Measurements from ENCODE around the gene SORCS2. TPM values are rescaled to one million over a fixed set of nuclear protein-coding genes. Genes with fewer than 3 reads are reported as not detected.

Gene SORCS2
- total RNA-seq, 6 donors from 2014 or later = 2.2 to 28.3 (median 7.2) TPM

DNA sequence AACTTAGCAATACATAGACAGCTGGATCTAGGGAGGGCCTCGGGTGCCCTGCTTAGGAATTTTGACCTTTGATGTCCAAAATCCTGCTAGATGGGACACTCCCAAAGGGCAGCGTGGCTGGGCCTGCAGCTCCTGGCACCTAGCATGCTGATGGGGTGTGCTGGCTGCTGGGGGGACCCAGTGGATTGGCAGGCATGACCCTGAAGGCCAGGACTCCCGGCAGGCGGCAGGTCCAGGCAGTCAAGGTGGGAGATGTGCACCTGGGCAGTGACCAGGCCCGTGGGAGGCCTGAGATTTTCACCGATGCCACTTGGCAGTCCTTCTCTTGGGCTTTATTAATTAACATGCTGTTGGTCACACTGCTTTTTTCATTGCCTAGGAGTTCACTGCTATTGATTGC lies 158.1 kb downstream of the SORCS2 start:
- no peaks in the 10 kb centered on the region for H3K36me3 ChIP-seq
- H3K27ac ChIP-seq = no peak overlapping the region
- no peak for DNase-seq
- no peak overlapping the region for H3K4me3 ChIP-seq
- H3K9me3 ChIP-seq = peaks cover 0 to 11% (median 0%) of the 10 kb centered on the region in 4 donors
- WGBS, 2 donors = 86 to 87% methylated on average over 3 to 6 of the region's 6 CpGs
- no peaks in the 10 kb centered on the region for H3K27me3 ChIP-seq
- peaks cover 0 to 7% (median 3%) of the 10 kb centered on the region in 4 donors for H3K4me1 ChIP-seq
- ATAC-seq (ENCODE audit: low FRiP score in 2 of 2) = no peak
- TF ChIP-seq, protein P1, sequence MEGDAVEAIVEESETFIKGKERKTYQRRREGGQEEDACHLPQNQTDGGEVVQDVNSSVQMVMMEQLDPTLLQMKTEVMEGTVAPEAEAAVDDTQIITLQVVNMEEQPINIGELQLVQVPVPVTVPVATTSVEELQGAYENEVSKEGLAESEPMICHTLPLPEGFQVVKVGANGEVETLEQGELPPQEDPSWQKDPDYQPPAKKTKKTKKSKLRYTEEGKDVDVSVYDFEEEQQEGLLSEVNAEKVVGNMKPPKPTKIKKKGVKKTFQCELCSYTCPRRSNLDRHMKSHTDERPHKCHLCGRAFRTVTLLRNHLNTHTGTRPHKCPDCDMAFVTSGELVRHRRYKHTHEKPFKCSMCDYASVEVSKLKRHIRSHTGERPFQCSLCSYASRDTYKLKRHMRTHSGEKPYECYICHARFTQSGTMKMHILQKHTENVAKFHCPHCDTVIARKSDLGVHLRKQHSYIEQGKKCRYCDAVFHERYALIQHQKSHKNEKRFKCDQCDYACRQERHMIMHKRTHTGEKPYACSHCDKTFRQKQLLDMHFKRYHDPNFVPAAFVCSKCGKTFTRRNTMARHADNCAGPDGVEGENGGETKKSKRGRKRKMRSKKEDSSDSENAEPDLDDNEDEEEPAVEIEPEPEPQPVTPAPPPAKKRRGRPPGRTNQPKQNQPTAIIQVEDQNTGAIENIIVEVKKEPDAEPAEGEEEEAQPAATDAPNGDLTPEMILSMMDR (IDR thresholded peaks at IDR 0.05) = no peak
- TF ChIP-seq EP300 (IDR thresholded peaks at IDR 0.05) = no peak

DNA sequence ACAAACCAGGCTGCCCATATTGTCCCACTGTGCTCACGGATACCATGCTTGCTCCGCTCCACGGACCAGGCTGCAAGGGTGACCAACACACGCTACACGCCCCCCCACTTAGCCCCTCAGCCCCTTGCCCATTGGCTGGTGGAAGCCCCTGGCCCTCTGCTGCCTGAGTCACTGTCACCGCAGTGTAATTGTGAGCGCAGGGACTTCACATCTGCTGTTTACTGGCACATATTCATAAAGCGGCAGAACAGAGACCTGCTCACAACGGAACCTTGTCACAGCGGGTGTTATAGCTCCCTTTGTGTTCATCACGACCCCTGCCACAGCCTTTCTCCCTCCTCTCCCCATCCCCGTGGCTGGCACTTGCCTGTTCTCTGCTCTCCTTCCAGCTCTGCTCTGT lies 158.7 kb downstream of the SORCS2 start:
- 82 to 84% methylated on average over 12 of the region's 12 CpGs for WGBS, 2 donors
- DNase-seq (no peak), ATAC-seq (ENCODE audit: low FRiP score in 2 of 2) (no peak)
- Histone ChIP-seq H3K36me3 (no peaks in the 10 kb centered on the region), H3K9me3 (peaks cover 0 to 10% (median 0%) of the 10 kb centered on the region in 4 donors), H3K4me1 (peaks cover 0 to 7% (median 3%) of the 10 kb centered on the region in 4 donors), H3K27me3 (no peaks in the 10 kb centered on the region), H3K27ac (no peak overlapping the region), H3K4me3 (no peak overlapping the region)
- TF ChIP-seq POLR2A (IDR thresholded peaks at IDR 0.05) (no peak), EP300 (IDR thresholded peaks at IDR 0.05) (no peak), POLR2AphosphoS5 (IDR thresholded peaks at IDR 0.05) (no peak)
- TF ChIP-seq, protein P1 (IDR thresholded peaks at IDR 0.05) = no peak

DNA sequence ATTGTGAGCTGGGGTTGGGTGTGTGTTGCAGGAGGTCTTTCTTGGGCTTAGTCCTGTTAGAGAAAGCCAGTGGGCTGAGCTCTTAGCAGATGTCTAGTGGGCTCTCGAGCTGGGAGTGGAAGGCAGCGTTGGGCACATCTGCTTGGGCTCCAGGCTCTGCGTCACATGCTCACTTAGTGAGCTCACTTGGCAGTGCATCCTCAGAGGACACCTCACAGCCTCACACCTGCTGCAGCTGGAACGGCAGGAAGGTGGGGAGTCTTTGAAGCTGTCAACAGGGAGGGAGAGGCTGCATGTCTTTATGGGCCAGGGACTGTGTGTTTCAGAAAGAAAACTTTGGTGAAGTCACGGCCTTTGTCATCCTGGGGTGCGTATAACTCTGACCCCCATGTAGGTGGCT lies 160.1 kb downstream of the SORCS2 start:
- 94% methylated on average over 6 of the region's 6 CpGs; no CpG with 5 or more reads in 1 of the 2 donors for WGBS, 2 donors

DNA sequence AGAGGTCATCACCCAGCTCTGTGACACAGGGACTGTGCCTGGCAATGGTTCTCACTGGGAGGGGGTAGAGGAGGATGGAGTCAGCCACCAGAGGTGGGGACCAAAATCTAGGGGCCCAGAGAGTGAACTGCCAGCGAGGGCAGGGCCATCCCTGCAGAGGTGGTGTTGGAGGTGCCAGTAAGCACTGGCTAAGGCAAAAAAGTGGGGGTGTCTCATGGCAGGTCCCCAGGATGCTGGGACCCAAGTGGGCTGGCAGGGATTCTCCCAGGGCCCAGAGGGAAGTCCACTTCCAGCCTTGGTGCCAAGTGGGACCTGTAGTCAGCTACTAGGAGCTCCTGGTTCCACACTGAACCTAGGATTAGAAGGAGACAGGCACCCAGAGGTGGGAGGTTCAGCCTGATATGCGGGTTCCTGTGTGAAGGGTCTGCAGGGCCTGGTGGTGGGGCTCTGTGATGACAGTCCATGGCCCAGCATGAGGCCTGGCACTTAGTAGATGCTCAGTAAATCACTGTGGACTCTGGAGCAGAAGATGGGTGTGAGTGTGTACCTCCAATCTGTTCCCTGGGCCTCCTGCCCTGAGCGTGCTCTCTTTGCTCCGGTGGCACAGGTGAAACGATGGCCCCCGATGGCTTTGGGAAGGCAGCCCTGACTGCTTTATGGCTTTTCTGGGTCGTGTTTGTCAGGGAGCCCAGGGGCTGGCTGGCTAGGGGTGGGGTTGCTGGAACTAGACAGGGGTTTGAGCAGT lies 160.9 kb downstream of the SORCS2 start:
- Histone ChIP-seq H3K4me1 (peaks cover 0 to 13% (median 5%) of the 10 kb centered on the region in 4 donors), H3K36me3 (no peaks in the 10 kb centered on the region), H3K9me3 (no peaks in the 10 kb centered on the region), H3K27me3 (no peaks in the 10 kb centered on the region), H3K4me3 (no peak overlapping the region), H3K27ac (no peak overlapping the region)
- TF ChIP-seq POLR2A (IDR thresholded peaks at IDR 0.05) = no peak
- TF ChIP-seq, protein P1 (IDR thresholded peaks at IDR 0.05) = no peak
- no peak for TF ChIP-seq POLR2AphosphoS5 (IDR thresholded peaks at IDR 0.05)
- no peak for TF ChIP-seq EP300 (IDR thresholded peaks at IDR 0.05)
- WGBS, 2 donors = 79 to 82% methylated on average over 2 to 7 of the region's 7 CpGs
- ATAC-seq (ENCODE audit: low FRiP score in 2 of 2) = no peak
- no peak for DNase-seq

More for the DNA sequence above, 160.1 kb downstream of the SORCS2 start:
- DNase-seq (no peak), ATAC-seq (ENCODE audit: low FRiP score in 2 of 2) (no peak)
- H3K4me3 ChIP-seq = no peak overlapping the region
- H3K4me1 ChIP-seq = peaks cover 0 to 7% (median 3%) of the 10 kb centered on the region in 4 donors
- H3K9me3 ChIP-seq = no peaks in the 10 kb centered on the region
- H3K27ac ChIP-seq = no peak overlapping the region
- no peaks in the 10 kb centered on the region for H3K27me3 ChIP-seq
- no peak for TF ChIP-seq EP300 (IDR thresholded peaks at IDR 0.05)
- TF ChIP-seq, protein P1 (IDR thresholded peaks at IDR 0.05) = no peak
- TF ChIP-seq POLR2A (IDR thresholded peaks at IDR 0.05) = no peak
- no peak for TF ChIP-seq POLR2AphosphoS5 (IDR thresholded peaks at IDR 0.05)
- H3K36me3 ChIP-seq = no peaks in the 10 kb centered on the region
